RWPE2 (cell line): ENCODE data around the gene C14orf132.
A peak's percentile ranks its signal among the peaks of the same experiment; 100 is the strongest.

ENCODE experiments used
- ATAC-seq: fragments of 200-7000 bp; cut with Tn5 transposase; 3 replicates; pipeline ENCODE4 v1.9.1; 2021; ENCODE audit warnings: low read depth
- DNase-seq: peaks from one replicate; pipeline ENCODE4 v3.0.0-alpha.2; 2020; ENCODE audit warnings: low spot score
- H3K27ac ChIP-seq: fragments of 450-650 bp; 2 replicates; pipeline ENCODE4 v1.5.1; 2017; ENCODE audit warnings: mild to moderate bottlenecking; ENCODE audit not compliant: poor library complexity, severe bottlenecking
- H3K27me3 ChIP-seq: fragments of 250-450 bp; sonication (Bioruptor Pico); 2 replicates; pipeline ENCODE4 v1.5.1; 2021; ENCODE audit warnings: mild to moderate bottlenecking, moderate library complexity; ENCODE audit not compliant: insufficient read depth, poor library complexity, severe bottlenecking
- H3K36me3 ChIP-seq: fragments of 250-450 bp; sonication (Bioruptor Pico); 2 replicates; pipeline ENCODE4 v1.5.1; 2020; ENCODE audit warnings: low read depth, mild to moderate bottlenecking, moderate library complexity
- H3K4me1 ChIP-seq: fragments of 250-450 bp; sonication (Bioruptor Pico); 2 replicates; pipeline ENCODE4 v1.5.1; 2021; ENCODE audit warnings: mild to moderate bottlenecking, moderate library complexity; ENCODE audit not compliant: insufficient read depth, poor library complexity, severe bottlenecking
- H3K4me3 ChIP-seq: fragments of 250-450 bp; sonication (Bioruptor Pico); 2 replicates; pipeline ENCODE4 v1.5.1; 2021; ENCODE audit warnings: mild to moderate bottlenecking, moderate library complexity; ENCODE audit not compliant: severe bottlenecking
- H3K9me3 ChIP-seq: fragments of 250-450 bp; sonication (Bioruptor Pico); 2 replicates; pipeline ENCODE4 v1.5.1; 2021; ENCODE audit warnings: mild to moderate bottlenecking, moderate library complexity; ENCODE audit not compliant: severe bottlenecking
- CTCF ChIP-seq: fragments of 450-650 bp; IDR thresholded peaks from one replicate; pipeline ENCODE4 v1.5.1; 2017; ENCODE audit warnings: mild to moderate bottlenecking, moderate library complexity; ENCODE audit not compliant: poor library complexity, severe bottlenecking

The C14orf132 gene

GRCh38 chr14:96029089-96029645 is 10.0 kb upstream of the C14orf132 start:
- DNase-seq (no peak), ATAC-seq (no peak)
- H3K4me1 ChIP-seq = no peaks in the 10 kb centered on the region
- H3K27ac ChIP-seq = no peak overlapping the region
- no peak for TF ChIP-seq CTCF
- H3K4me3 ChIP-seq = no peak overlapping the region
- H3K9me3 ChIP-seq = no peaks in the 10 kb centered on the region
- H3K27me3 ChIP-seq = peaks cover 5% of the 10 kb centered on the region
- no peaks in the 10 kb centered on the region for H3K36me3 ChIP-seq

GRCh38 chr14:96030108-96030760 is 8.9 kb upstream of the C14orf132 start:
- Histone ChIP-seq H3K36me3 (no peaks in the 10 kb centered on the region), H3K27me3 (peaks cover 5% of the 10 kb centered on the region), H3K27ac (no peak overlapping the region), H3K4me3 (no peak overlapping the region), H3K4me1 (no peaks in the 10 kb centered on the region), H3K9me3 (no peaks in the 10 kb centered on the region)
- ATAC-seq (no peak), DNase-seq (no peak)
- no peak for TF ChIP-seq CTCF

GRCh38 chr14:96031691-96032090 is 7.5 kb upstream of the C14orf132 start:
- Histone ChIP-seq H3K27ac (no peak overlapping the region), H3K4me3 (no peak overlapping the region), H3K4me1 (no peaks in the 10 kb centered on the region), H3K36me3 (no peaks in the 10 kb centered on the region), H3K9me3 (no peaks in the 10 kb centered on the region), H3K27me3 (peaks cover 8% of the 10 kb centered on the region)
- ATAC-seq = no peak
- TF ChIP-seq CTCF = no peak
- no peak for DNase-seq

- H3K9me3 ChIP-seq = no peaks in the 10 kb centered on the region
- DNase-seq (no peak), ATAC-seq (no peak)
- H3K36me3 ChIP-seq = no peaks in the 10 kb centered on the region
- no peaks in the 10 kb centered on the region for H3K4me1 ChIP-seq
- H3K27ac ChIP-seq = no peak overlapping the region
- TF ChIP-seq CTCF = no peak
- H3K4me3 ChIP-seq = no peak overlapping the region
- H3K27me3 ChIP-seq = peaks cover 35% of the 10 kb centered on the region
These were observed 3.7 kb upstream of the C14orf132 start for GRCh38 chr14:96035456-96035855.

- no peak for TF ChIP-seq CTCF
- H3K9me3 ChIP-seq = no peaks in the 10 kb centered on the region
- H3K4me1 ChIP-seq = no peaks in the 10 kb centered on the region
- ATAC-seq (peak; percentile 56), DNase-seq (no peak)
- no peaks in the 10 kb centered on the region for H3K36me3 ChIP-seq
- H3K27ac ChIP-seq = no peak overlapping the region
- H3K4me3 ChIP-seq = no peak overlapping the region
- H3K27me3 ChIP-seq = peaks cover 47% of the 10 kb centered on the region
These were observed 1.1 kb upstream of the C14orf132 start for GRCh38 chr14:96037891-96038557.
